NT2/D1 (cell line): ENCODE results near the gene TMEM205.

Source experiments
- YY1 ChIP-seq: IDR thresholded peaks from 2 replicates; pipeline ENCODE4 v1.6.1; 2011; ENCODE audit not compliant: insufficient read length, insufficient read depth
- ZNF274 ChIP-seq: IDR thresholded peaks from 2 replicates; pipeline ENCODE4 v1.6.1; 2011; ENCODE audit warnings: mild to moderate bottlenecking, low read depth, low read length

DNA sequence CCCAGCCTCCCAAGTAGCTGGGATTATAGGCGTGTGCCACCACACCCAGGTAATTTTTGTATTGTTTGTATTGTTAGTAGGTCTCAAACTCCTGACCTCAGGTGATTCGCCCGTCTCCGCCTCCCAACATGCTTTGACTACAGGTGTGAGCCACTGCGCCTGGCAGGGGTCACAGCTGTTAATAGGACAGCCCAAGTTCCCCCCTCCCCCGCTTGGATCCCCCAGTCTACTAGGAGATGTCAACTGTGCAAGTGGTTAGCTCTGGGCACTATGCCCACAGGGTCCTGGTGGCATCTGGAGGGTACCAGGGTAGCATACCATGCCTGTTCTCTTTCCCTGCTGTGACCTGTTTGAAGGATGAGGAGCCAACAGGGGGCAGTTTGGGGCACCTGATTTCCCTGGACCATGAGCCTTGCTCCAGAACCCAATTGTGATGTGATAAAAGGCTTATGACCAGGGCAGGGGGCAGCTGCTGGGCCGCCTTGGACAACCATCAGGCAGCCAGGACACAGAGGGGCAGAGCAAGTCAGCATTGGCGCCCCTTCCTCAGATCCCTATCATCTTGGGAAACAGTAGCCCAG lies 50.3 kb downstream of the TMEM205 start, which contains the start of gene TSPAN16:
- TF ChIP-seq ZNF274: no peak
- no peak for TF ChIP-seq YY1
